Ureter (tissue), 1 donor: ENCODE results near the gene COL5A2. TPM values are rescaled to one million over a fixed set of nuclear protein-coding genes. Genes with fewer than 3 reads are reported as not detected.

Experiments
- DNase-seq: peaks from one replicate; pipeline ENCODE4 v3.0.0-alpha.2; 2020; ENCODE audit warnings: low spot score
- total RNA-seq: library from RNA; stranded (reverse); gene quantifications from one replicate; pipeline ENCODE4 v1.2.4, GENCODE V29; 2023
- donor health status: DM: yes; HTN: yes; CAD: no.

The COL5A2 gene
- total RNA-seq, 1 donor from 2014 or later = 21.8 TPM

GRCh38 chr2:189049709-189050164, 129.8 kb downstream of the COL5A2 start:
- no peak for DNase-seq

DNA sequence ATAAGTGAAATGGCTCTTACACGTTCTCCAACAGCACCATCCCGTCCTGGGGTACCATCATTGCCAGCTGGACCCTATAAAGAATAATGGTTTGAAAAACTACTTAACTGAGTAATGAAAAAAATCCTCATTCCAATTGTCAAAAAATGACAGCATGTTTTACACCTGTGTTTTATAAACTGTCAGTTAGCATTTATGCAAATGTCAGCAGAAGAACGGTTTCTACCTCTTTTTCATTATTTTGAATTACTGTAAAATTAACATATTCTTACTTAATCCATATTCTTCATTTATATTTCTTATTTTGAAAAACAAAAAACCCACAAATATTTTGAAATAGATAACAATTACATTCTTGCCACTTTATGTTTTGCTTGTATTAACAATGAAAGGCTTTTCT, 131.4 kb downstream of the COL5A2 start:
- no peak for DNase-seq

- no peak for DNase-seq
These were observed 132.2 kb downstream of the COL5A2 start for GRCh38 chr2:189047171-189047888.

- no peak for DNase-seq
These were observed 133.2 kb downstream of the COL5A2 start for GRCh38 chr2:189046320-189046719.

- DNase-seq = no peak
These were observed 133.7 kb downstream of the COL5A2 start for GRCh38 chr2:189045836-189046235.

- DNase-seq = no peak
These were observed 142.0 kb downstream of the COL5A2 start for GRCh38 chr2:189037518-189037917.

DNA sequence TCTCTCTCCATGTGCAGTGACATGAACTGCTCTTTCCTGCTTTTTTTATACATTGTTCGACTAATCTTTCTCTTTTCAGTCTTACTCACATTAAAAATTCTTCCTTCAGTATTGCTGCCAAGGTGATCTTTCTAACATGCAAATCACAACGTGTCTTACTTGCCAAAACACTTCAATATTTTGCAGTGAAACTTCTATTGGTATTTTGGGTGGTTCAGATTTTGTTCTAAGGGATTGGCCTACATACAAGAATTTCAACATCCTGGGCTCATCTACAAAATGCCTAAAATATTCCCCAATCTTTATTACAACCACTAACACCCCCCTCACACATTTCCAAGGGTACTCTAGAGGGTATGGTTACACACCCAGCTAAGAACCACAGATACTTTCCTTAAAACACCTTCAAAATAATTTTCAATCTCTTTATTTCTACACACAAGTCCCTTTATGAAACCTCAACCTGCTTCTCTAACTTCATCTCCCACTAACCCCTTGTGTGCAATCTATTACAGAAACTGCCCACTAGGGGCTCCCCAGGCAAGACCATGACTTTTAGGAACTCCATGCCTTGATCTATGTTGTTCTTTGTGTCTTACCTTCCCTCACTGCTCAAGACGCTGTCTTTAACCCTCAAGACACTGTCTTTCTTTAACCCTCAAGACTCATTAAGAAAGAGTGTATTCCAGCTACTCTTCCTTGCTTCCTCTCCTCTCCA, 154.5 kb downstream of the COL5A2 start:
- DNase-seq = no peak

GRCh38 chr2:189022492-189022891, 157.1 kb downstream of the COL5A2 start:
- no peak for DNase-seq

GRCh38 chr2:189022053-189022481, 157.5 kb downstream of the COL5A2 start:
- no peak for DNase-seq

DNA sequence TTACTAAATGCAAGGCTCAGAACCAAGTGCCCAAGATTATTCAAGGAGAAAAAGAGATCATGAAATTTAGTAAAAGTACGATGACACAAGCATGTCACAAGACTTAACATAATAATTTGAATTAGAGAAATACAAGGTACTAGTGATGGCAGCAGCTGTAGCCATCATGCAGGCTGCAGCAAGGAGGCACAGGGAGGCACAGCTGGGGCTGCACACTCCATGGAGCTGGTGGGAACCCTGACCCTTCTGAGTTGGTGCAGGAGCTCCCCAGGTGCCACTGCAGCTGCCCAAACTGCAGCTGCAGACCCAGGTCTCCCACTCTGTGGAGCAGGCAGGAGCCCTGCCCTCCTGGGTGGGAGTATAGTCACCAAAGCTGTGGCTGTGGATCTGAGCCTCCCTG, 159.4 kb downstream of the COL5A2 start:
- DNase-seq = no peak

DNA sequence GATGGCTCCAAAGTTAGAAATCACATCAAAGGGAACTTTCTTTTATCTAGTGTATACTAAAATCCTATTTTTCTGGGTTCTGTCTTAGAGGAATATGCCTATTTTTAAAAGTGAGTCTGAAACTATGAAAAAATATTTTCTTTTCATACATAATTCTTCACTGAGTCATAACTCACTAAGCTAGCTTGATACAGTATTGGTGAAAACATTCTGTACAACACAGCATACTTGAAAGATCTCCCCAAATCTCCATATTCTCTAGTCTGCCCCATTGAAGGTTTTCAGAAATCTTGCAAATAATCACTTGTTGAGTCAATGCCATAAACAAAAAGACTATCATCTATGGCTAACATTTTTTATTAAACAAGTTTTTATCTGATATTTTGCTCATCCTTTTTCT, 160.9 kb downstream of the COL5A2 start:
- no peak for DNase-seq

DNA sequence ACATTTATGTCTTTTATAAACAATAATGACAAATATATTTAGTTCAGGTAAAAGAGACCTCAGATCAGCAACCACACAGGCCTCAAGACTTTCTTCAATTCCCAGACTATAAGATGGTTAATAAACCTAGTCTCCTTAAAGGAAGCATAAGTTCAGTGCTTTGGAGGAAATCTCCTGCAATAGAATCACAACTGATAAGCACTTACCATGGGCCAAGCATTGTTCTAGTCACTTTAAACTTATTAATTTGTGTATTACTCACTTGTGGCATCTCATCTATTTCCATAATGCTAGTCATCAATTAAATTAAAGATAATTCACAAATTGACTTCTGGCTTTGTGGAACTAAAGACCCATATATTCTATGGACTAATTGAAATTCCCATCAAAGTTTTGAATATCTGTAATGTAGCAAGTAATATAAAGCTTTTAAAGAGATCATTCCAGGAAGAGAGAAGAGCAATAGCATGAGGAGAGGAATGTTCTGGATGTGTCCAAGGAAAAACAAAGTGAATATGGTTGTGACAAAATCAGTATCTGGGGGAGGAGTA, 163.2 kb downstream of the COL5A2 start:
- DNase-seq = no peak

- no peak for DNase-seq
These were observed 164.2 kb downstream of the COL5A2 start for GRCh38 chr2:189015359-189015758.

DNA sequence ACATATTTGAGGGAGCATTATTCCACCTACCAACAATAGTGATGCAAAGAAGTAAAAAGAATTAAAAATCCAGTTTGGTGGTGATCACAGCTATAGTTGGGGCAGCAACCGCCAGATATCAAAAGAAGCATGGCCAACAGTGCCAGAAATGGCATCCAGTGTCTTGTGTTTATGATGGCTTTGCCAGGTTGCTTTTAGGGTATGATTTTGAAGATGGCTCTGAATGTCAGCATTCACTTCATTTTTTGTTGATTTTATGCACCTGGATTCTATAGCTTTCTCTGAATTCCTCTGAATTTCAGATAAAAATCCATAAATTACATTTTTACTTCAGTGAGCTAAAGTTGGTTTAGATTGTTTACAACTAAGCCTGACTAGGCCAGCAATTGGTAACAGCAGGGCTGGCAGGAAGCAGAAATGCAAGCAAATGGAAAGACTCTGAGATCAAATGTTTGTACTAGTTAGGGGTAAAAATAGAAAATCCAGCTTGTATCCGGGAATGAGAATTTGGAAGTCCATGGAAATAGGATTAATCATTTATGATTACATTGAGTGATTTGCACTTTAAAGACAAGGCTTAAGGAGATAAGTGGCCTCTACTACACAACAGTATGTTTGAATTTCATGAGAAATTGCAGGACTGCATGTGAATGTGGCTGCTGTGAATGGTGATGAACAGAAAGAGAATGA, 165.0 kb downstream of the COL5A2 start:
- no peak for DNase-seq

- DNase-seq = no peak
These were observed 165.7 kb downstream of the COL5A2 start for GRCh38 chr2:189013671-189014448.

DNA sequence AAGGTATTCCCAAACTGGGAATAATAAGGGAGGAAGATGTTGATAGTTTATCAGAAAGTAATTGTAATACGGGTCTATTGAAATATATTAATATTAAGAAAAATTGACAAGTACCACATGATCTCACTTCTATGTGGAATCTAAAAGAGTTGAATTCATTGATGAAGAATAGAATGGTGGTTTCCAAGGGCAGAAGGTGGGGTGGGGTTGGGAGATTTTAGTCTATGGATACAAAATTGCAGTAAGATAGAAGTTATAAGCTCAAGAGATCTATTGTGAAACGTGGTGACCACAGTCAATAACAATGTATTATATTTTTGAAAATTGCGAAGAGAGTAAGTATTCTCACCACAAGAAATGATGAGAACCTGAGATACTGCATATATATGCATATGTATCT, 166.5 kb downstream of the COL5A2 start:
- DNase-seq = no peak

DNA sequence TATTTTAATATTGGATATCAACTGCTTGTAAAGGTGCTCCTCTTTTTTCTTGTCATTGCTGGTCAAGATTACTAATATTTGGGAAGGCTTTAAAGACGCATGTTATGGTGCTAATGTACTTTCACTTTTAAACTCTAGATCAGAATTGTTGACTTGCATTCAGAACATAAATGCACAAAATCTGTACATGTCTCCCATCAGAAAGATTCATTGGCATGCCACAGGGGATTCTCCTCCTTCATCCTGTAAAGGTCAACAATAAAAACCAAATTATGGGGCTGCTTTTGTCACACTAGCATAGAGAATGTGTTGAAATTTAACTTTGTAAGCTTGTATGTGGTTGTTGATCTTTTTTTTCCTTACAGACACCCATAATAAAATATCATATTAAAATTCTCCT, 167.2 kb downstream of the COL5A2 start:
- no peak for DNase-seq

- DNase-seq = no peak
These were observed 169.0 kb downstream of the COL5A2 start for GRCh38 chr2:189010536-189010935.

- DNase-seq = no peak
These were observed 170.9 kb downstream of the COL5A2 start for GRCh38 chr2:189008555-189009262.

GRCh38 chr2:189002079-189002478, 177.5 kb downstream of the COL5A2 start:
- DNase-seq = no peak

DNA sequence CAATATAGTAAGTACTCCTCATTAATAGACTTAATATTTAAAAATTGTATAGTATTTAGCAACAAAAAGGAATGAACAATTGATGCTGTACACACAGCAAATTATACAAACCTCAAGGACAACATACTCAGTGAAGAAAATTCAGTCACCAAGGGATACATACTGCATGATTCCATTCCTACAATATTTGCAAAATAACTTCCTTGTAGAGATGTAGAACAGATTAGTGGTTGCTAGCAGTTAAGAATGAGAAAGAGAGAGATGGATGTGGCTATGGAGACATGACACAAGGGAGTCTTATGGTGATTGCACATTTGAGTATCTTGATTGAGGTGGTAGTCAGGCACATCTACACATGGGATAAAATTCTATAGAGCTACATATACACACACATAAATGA, 179.3 kb downstream of the COL5A2 start:
- DNase-seq = no peak
